Measurements from ENCODE around the gene CFAP161. TPM values are rescaled to one million over a fixed set of nuclear protein-coding genes. Genes with fewer than 3 reads are reported as not detected.

Gene CFAP161
- total and polyA plus RNA-seq, 9 of the 15 experiments (the other 6 are each of a cell fraction or from before 2014, with no cell fraction given), result 25.8 to 83.3 (median 75.6) TPM

DNA sequence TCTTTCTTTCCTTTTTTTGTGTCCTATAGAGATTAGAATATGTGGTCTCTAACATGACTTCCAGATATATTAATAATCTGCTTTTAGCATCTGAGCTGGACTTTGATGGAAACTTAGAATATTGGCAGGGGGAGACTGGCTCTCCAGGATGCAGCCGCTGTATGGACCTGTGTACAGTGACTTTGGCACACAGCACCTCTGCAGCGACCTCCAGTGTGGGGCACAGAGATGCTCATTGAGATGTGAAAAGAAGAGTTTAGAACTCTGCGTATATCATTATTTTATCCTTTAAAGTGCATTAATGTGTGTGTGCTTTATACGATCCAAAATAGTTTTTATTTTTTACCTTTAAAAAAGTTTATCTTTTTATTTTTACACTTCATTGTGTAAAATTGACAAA, 18.3 kb downstream of the CFAP161 start (continued):
- TF ChIP-seq, protein P1, sequence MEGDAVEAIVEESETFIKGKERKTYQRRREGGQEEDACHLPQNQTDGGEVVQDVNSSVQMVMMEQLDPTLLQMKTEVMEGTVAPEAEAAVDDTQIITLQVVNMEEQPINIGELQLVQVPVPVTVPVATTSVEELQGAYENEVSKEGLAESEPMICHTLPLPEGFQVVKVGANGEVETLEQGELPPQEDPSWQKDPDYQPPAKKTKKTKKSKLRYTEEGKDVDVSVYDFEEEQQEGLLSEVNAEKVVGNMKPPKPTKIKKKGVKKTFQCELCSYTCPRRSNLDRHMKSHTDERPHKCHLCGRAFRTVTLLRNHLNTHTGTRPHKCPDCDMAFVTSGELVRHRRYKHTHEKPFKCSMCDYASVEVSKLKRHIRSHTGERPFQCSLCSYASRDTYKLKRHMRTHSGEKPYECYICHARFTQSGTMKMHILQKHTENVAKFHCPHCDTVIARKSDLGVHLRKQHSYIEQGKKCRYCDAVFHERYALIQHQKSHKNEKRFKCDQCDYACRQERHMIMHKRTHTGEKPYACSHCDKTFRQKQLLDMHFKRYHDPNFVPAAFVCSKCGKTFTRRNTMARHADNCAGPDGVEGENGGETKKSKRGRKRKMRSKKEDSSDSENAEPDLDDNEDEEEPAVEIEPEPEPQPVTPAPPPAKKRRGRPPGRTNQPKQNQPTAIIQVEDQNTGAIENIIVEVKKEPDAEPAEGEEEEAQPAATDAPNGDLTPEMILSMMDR (IDR thresholded peaks at IDR 0.05 in 2 of 3, conservative IDR thresholded peaks at IDR 0.05 in 1 of 3; ENCODE audit: insufficient read depth in 2 of 3, low read depth in 1 of 3, low read length in 3 of 3), result 0 out of 6 replicates have a peak, but pooled peaks of 1 of the 3 experiments have one; percentile 4
- TF ChIP-seq ZNF644 (tag; IDR thresholded peaks at IDR 0.05; ENCODE audit: low read depth), result no peak

- CTCF ChIA-PET (ENCODE audit: low intra/inter-chr PET ratio), result no interaction called here
- H3K27me3 ChIP-seq (ENCODE audit: control insufficient read depth in 2 of 2, insufficient read depth in 2 of 2, low read length in 2 of 2), result no peaks in the 10 kb centered on the region
- no peaks in the 10 kb centered on the region; a peak in 2 of 5 replicates for H3K4me1 ChIP-seq (replicated peaks in 1 of 2; ENCODE audit: control insufficient read depth in 2 of 2, insufficient read depth in 2 of 2, low read length in 2 of 2)
- H3K9me1 ChIP-seq (ENCODE audit: control insufficient read depth, insufficient read depth, low read length), result no peaks in the 10 kb centered on the region
- intact Hi-C loops (cut with micrococcal nuclease) (loop anchor here (5.0 kb wide), 1 partner anchor 155 kb away; no protein-coding TSS in a partner anchor), in situ Hi-C loops (cut with MboI) (no loop called here)
- H3K9ac ChIP-seq (ENCODE audit: insufficient read depth in 1 of 2, low read depth in 2 of 2, low read length in 2 of 2), result no peak overlapping the region
- H3K36me3 ChIP-seq (ENCODE audit: control insufficient read depth, insufficient read depth, low read length), result peaks cover 21% of the 10 kb centered on the region; the same call in 1 of the 3 replicates
- no TSS peak for BruUV-seq (replicated peaks)
- no peak overlapping the region for H3K4me3 ChIP-seq
- no peak for FAIRE-seq
- H4K20me1 ChIP-seq (replicated peaks; ENCODE audit: control insufficient read depth, insufficient read depth, low read length), result no peaks in the 10 kb centered on the region
- DNase-seq (ENCODE audit: extremely low read depth in 1 of 4, low spot score in 3 of 4), result no peak
- H3K79me2 ChIP-seq (ENCODE audit: control insufficient read depth, insufficient read depth, low read length), result no peaks in the 10 kb centered on the region
- H3K9me3 ChIP-seq (replicated peaks; ENCODE audit: control insufficient read depth, insufficient read depth, low read depth, low read length), result no peaks in the 10 kb centered on the region
- H3K27ac ChIP-seq (ENCODE audit: extremely low read depth, low read depth, low read length), result no peak overlapping the region
- POLR2A ChIA-PET, result no interaction called here
- no peak overlapping the region for H3K4me2 ChIP-seq (ENCODE audit: insufficient read depth, low read length)
- no peak for ATAC-seq
- no peak overlapping the region for H2AFZ ChIP-seq (ENCODE audit: low read depth, low read length)
- WGBS (ENCODE audit: insufficient coverage, low coverage, missing lambda C conversion rate), result 79% methylated on average over 4 of the region's 4 CpGs
- TF ChIP-seq RBM15 (IDR thresholded peaks at IDR 0.05; ENCODE audit: insufficient read depth, low read length) (no peak), THAP7 (CRISPR knock-in tag; IDR thresholded peaks at IDR 0.05) (no peak), PTTG1 (tag; IDR thresholded peaks at IDR 0.05; ENCODE audit: low read depth) (no peak), ATF1 (CRISPR knock-in tag; IDR thresholded peaks at IDR 0.05) (no peak), ATF1 (tag; IDR thresholded peaks at IDR 0.05) (no peak), ESRRA (IDR thresholded peaks at IDR 0.05; ENCODE audit: borderline replicate concordance, low read depth) (no peak)
- TF ChIP-seq, protein P2, sequence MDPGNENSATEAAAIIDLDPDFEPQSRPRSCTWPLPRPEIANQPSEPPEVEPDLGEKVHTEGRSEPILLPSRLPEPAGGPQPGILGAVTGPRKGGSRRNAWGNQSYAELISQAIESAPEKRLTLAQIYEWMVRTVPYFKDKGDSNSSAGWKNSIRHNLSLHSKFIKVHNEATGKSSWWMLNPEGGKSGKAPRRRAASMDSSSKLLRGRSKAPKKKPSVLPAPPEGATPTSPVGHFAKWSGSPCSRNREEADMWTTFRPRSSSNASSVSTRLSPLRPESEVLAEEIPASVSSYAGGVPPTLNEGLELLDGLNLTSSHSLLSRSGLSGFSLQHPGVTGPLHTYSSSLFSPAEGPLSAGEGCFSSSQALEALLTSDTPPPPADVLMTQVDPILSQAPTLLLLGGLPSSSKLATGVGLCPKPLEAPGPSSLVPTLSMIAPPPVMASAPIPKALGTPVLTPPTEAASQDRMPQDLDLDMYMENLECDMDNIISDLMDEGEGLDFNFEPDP (CRISPR knock-in tag; IDR thresholded peaks at IDR 0.05), result no peak
- TF ChIP-seq, protein P3, sequence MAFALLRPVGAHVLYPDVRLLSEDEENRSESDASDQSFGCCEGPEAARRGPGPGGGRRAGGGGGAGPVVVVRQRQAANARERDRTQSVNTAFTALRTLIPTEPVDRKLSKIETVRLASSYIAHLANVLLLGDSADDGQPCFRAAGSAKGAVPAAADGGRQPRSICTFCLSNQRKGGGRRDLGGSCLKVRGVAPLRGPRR (CRISPR knock-in tag; IDR thresholded peaks at IDR 0.05), result no peak
- TF ChIP-seq, protein P4, sequence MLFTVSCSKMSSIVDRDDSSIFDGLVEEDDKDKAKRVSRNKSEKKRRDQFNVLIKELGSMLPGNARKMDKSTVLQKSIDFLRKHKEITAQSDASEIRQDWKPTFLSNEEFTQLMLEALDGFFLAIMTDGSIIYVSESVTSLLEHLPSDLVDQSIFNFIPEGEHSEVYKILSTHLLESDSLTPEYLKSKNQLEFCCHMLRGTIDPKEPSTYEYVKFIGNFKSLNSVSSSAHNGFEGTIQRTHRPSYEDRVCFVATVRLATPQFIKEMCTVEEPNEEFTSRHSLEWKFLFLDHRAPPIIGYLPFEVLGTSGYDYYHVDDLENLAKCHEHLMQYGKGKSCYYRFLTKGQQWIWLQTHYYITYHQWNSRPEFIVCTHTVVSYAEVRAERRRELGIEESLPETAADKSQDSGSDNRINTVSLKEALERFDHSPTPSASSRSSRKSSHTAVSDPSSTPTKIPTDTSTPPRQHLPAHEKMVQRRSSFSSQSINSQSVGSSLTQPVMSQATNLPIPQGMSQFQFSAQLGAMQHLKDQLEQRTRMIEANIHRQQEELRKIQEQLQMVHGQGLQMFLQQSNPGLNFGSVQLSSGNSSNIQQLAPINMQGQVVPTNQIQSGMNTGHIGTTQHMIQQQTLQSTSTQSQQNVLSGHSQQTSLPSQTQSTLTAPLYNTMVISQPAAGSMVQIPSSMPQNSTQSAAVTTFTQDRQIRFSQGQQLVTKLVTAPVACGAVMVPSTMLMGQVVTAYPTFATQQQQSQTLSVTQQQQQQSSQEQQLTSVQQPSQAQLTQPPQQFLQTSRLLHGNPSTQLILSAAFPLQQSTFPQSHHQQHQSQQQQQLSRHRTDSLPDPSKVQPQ (CRISPR knock-in tag; IDR thresholded peaks at IDR 0.05; ENCODE audit: borderline replicate concordance), result no peak
- TF ChIP-seq, protein P5, sequence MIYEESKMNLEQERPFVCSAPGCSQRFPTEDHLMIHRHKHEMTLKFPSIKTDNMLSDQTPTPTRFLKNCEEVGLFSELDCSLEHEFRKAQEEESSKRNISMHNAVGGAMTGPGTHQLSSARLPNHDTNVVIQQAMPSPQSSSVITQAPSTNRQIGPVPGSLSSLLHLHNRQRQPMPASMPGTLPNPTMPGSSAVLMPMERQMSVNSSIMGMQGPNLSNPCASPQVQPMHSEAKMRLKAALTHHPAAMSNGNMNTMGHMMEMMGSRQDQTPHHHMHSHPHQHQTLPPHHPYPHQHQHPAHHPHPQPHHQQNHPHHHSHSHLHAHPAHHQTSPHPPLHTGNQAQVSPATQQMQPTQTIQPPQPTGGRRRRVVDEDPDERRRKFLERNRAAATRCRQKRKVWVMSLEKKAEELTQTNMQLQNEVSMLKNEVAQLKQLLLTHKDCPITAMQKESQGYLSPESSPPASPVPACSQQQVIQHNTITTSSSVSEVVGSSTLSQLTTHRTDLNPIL (CRISPR knock-in tag; IDR thresholded peaks at IDR 0.05), result no peak
Measured at GRCh38 chr15:81152799-81153198, 18.7 kb downstream of the CFAP161 start.
